ENCODE results near the gene EIF4EBP3.

DNA sequence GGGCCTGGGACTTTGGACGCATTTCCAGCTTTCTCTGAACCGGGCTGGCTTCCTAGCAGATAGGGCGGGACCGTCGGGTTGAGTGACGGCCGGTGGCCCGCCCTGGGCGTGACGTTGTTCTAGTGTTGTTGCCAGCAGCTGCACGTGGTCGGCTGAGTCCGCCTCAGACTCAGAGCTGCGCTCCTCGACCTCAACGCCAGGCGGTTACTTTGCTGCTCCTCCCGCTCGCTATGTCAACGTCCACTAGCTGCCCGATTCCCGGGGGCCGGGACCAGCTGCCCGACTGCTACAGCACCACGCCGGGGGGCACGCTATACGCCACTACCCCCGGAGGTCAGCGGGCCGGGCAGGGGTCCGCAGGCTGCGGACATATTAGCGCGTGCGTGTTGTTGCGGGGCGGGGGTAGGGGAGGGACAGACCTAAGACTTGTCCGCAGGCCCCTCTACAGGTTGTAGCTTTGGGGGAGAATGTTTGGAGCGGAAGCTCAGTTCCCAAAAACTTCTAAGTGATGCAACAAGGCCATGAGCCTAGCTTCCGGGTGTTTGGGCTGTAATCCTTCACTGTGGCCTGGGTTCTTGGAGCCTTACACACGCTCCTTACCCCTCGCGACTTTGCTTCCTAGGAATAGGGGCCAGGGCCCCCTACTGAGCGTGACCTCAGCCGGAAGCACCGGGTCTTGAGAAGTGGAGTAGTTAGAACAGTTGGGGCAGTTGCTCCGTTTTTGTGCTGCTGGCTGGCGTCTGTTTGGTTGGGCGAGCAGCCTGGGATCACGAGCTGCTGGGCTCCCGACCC is at the start of gene EIF4EBP3:
- TF ChIP-seq, protein P1, sequence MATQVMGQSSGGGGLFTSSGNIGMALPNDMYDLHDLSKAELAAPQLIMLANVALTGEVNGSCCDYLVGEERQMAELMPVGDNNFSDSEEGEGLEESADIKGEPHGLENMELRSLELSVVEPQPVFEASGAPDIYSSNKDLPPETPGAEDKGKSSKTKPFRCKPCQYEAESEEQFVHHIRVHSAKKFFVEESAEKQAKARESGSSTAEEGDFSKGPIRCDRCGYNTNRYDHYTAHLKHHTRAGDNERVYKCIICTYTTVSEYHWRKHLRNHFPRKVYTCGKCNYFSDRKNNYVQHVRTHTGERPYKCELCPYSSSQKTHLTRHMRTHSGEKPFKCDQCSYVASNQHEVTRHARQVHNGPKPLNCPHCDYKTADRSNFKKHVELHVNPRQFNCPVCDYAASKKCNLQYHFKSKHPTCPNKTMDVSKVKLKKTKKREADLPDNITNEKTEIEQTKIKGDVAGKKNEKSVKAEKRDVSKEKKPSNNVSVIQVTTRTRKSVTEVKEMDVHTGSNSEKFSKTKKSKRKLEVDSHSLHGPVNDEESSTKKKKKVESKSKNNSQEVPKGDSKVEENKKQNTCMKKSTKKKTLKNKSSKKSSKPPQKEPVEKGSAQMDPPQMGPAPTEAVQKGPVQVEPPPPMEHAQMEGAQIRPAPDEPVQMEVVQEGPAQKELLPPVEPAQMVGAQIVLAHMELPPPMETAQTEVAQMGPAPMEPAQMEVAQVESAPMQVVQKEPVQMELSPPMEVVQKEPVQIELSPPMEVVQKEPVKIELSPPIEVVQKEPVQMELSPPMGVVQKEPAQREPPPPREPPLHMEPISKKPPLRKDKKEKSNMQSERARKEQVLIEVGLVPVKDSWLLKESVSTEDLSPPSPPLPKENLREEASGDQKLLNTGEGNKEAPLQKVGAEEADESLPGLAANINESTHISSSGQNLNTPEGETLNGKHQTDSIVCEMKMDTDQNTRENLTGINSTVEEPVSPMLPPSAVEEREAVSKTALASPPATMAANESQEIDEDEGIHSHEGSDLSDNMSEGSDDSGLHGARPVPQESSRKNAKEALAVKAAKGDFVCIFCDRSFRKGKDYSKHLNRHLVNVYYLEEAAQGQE (IDR thresholded peaks at IDR 0.05; ENCODE audit: insufficient replicate concordance, low read depth) = peak; percentile 41
- TF ChIP-seq, protein P2, sequence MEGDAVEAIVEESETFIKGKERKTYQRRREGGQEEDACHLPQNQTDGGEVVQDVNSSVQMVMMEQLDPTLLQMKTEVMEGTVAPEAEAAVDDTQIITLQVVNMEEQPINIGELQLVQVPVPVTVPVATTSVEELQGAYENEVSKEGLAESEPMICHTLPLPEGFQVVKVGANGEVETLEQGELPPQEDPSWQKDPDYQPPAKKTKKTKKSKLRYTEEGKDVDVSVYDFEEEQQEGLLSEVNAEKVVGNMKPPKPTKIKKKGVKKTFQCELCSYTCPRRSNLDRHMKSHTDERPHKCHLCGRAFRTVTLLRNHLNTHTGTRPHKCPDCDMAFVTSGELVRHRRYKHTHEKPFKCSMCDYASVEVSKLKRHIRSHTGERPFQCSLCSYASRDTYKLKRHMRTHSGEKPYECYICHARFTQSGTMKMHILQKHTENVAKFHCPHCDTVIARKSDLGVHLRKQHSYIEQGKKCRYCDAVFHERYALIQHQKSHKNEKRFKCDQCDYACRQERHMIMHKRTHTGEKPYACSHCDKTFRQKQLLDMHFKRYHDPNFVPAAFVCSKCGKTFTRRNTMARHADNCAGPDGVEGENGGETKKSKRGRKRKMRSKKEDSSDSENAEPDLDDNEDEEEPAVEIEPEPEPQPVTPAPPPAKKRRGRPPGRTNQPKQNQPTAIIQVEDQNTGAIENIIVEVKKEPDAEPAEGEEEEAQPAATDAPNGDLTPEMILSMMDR (IDR thresholded peaks at IDR 0.05; ENCODE audit: insufficient read depth, low read length) = peak; percentile 30
- peak; percentile 89 for TF ChIP-seq POLR2AphosphoS5 (IDR thresholded peaks at IDR 0.05; ENCODE audit: low read depth)
